Caco-2 (cell line): Measurements from ENCODE around the gene XPO1. TPM values are rescaled to one million over a fixed set of nuclear protein-coding genes. Genes with fewer than 3 reads are reported as not detected.

ENCODE experiments used
- BruUV-seq: library from RNA; stranded (reverse); fragments of 400-500 nt; replicated peaks from 2 replicates; lab custom pipeline; 2021; lab: Mats Ljungman, UMichigan
- CTCF ChIA-PET: fragments of 300-600 bp; sonication (Branson Sonifier 250); formaldehyde crosslinking; loops from one replicate; lab custom pipeline; 2022; ENCODE audit warnings: antibody characterized with exemption; lab: Charles Lee
- POLR2A ChIA-PET: fragments of 300-600 bp; sonication (Branson Sonifier 250); formaldehyde crosslinking; loops from one replicate; lab custom pipeline; 2022; ENCODE audit warnings: antibody characterized with exemption; lab: Charles Lee
- DNase-seq, 2 experiments: peaks; one replicate each; pipeline versions ENCODE4 v3.0.0 to v3.0.0-alpha.2; 2020 to 2022
- H3K27me3 ChIP-seq: replicated peaks from 2 replicates; pipeline ENCODE4 v1.6.0; 2011; ENCODE audit warnings: low read length; ENCODE audit not compliant: control insufficient read depth, insufficient read depth
- H3K36me3 ChIP-seq: 2 replicates; pipeline ENCODE4 v1.5.1; 2011; ENCODE audit warnings: low read length; ENCODE audit not compliant: control insufficient read depth, insufficient read depth
- H3K4me1 ChIP-seq: fragments of 250-450 bp; sonication (Bioruptor Pico); 2 replicates; pipeline ENCODE4 v1.5.1; 2020; ENCODE audit warnings: mild to moderate bottlenecking
- H3K4me3 ChIP-seq: 2 replicates; pipeline ENCODE4 v1.5.1; 2011; ENCODE audit warnings: low read depth, mild to moderate bottlenecking, control low read depth, low read length
- H3K9me3 ChIP-seq: fragments of 250-450 bp; sonication (Bioruptor Pico); 2 replicates; pipeline ENCODE4 v1.5.1; 2020; ENCODE audit warnings: mild to moderate bottlenecking, moderate library complexity
- H3K27ac Mint-ChIP-seq: one replicate; pipeline ENCODE4 v1.8.0; 2022; ENCODE audit warnings: mixed read lengths; ENCODE audit not compliant: unreplicated experiment
- H3K27me3 Mint-ChIP-seq: one replicate; pipeline ENCODE4 v1.8.0; 2022; ENCODE audit warnings: mixed read lengths; ENCODE audit not compliant: insufficient read depth, unreplicated experiment
- H3K36me3 Mint-ChIP-seq: one replicate; pipeline ENCODE4 v1.8.0; 2022; ENCODE audit warnings: mild to moderate bottlenecking, mixed read lengths; ENCODE audit not compliant: insufficient read depth, unreplicated experiment
- H3K4me1 Mint-ChIP-seq: one replicate; pipeline ENCODE4 v1.8.0; 2022; ENCODE audit warnings: low read depth, mixed read lengths; ENCODE audit not compliant: unreplicated experiment
- H3K4me3 Mint-ChIP-seq: one replicate; pipeline ENCODE4 v1.8.0; 2022; ENCODE audit warnings: mild to moderate bottlenecking, moderate library complexity, mixed read lengths; ENCODE audit not compliant: unreplicated experiment
- H3K9me3 Mint-ChIP-seq: one replicate; pipeline ENCODE4 v1.8.0; 2022; ENCODE audit warnings: mixed read lengths; ENCODE audit not compliant: unreplicated experiment
- CTCF ChIP-seq, 2 experiments: fragments of 200-600 bp in 1 of 2; IDR thresholded peaks; 1 replicate in 1 of 2; 2 replicates in 1 of 2; pipeline versions ENCODE4 v1.5.1 to v1.8.0; 2011 to 2022; ENCODE audit warnings: antibody characterized with exemption in 1 of 2, control low read depth in 1 of 2, inconsistent platforms in 1 of 2, low read depth in 1 of 2, low read length in 1 of 2, mild to moderate bottlenecking in 1 of 2, moderate library complexity in 1 of 2; ENCODE audit not compliant: insufficient read depth in 1 of 2, severe bottlenecking in 1 of 2, unreplicated experiment in 1 of 2
- intact Hi-C: fragments of 100-400 bp; cut with micrococcal nuclease; formaldehyde crosslinking; loops from one replicate; pipeline ENCODE4 v1.10.0; 2022; ENCODE audit not compliant: unreplicated experiment
- total RNA-seq: library from RNA; stranded (reverse); gene quantifications from 2 replicates; pipeline ENCODE4 v1.2.3, GENCODE V29; 2022

Gene XPO1
- total RNA-seq, 1 experiment from 2014 or later: 218 TPM

- H3K9me3 Mint-ChIP-seq: no peaks in the 10 kb centered on the region
- H3K4me3 Mint-ChIP-seq: no peak overlapping the region
- no peaks in the 10 kb centered on the region for H3K36me3 Mint-ChIP-seq
- H3K4me1 ChIP-seq: no peaks in the 10 kb centered on the region
- H3K27me3 ChIP-seq: no peaks in the 10 kb centered on the region
- DNase-seq: no peak
- no peak for TF ChIP-seq CTCF (IDR thresholded peaks at IDR 0.05; ENCODE audit: insufficient read depth in 1 of 2, low read depth in 1 of 2, low read length in 1 of 2, severe bottlenecking in 1 of 2, unreplicated experiment in 1 of 2)
- H3K36me3 ChIP-seq: no peaks in the 10 kb centered on the region
- H3K9me3 ChIP-seq: no peaks in the 10 kb centered on the region
- no TSS peak for BruUV-seq
- no peaks in the 10 kb centered on the region for H3K27me3 Mint-ChIP-seq
- no peaks in the 10 kb centered on the region for H3K4me1 Mint-ChIP-seq
- intact Hi-C loops: no loop called here
- CTCF ChIA-PET: interaction anchor here (0.9 kb wide), 1 partner anchor 92 kb away, joined by 3 read pairs; no protein-coding TSS in a partner anchor
- no peak overlapping the region for H3K27ac Mint-ChIP-seq
- POLR2A ChIA-PET: no interaction called here
- no peak overlapping the region for H3K4me3 ChIP-seq
Measured at GRCh38 chr2:61566566-61566965, 28.4 kb upstream of the XPO1 start.

- no peak overlapping the region for H3K4me3 Mint-ChIP-seq
- intact Hi-C loops: no loop called here
- CTCF ChIA-PET: no interaction called here
Measured at GRCh38 chr2:61562615-61563014, 24.5 kb upstream of the XPO1 start.

GRCh38 chr2:61558160-61558559 is 20.0 kb upstream of the XPO1 start:
- H3K4me1 Mint-ChIP-seq: no peaks in the 10 kb centered on the region
- Histone ChIP-seq H3K9me3 (no peaks in the 10 kb centered on the region), H3K4me1 (no peaks in the 10 kb centered on the region), H3K27me3 (no peaks in the 10 kb centered on the region), H3K36me3 (no peaks in the 10 kb centered on the region), H3K4me3 (no peak overlapping the region)
- H3K4me3 Mint-ChIP-seq: no peak overlapping the region
- no peak overlapping the region for H3K27ac Mint-ChIP-seq
- no peaks in the 10 kb centered on the region for H3K9me3 Mint-ChIP-seq
- intact Hi-C loops: no loop called here
- H3K27me3 Mint-ChIP-seq: no peaks in the 10 kb centered on the region
- ChIA-PET CTCF (no interaction called here), POLR2A (no interaction called here)
- H3K36me3 Mint-ChIP-seq: no peaks in the 10 kb centered on the region
- DNase-seq: no peak
- TF ChIP-seq CTCF (IDR thresholded peaks at IDR 0.05; ENCODE audit: insufficient read depth in 1 of 2, low read depth in 1 of 2, low read length in 1 of 2, severe bottlenecking in 1 of 2, unreplicated experiment in 1 of 2): no peak
- BruUV-seq: no TSS peak

More at GRCh38 chr2:61562615-61563014, 24.5 kb upstream of the XPO1 start:
- Histone ChIP-seq H3K9me3 (no peaks in the 10 kb centered on the region), H3K4me1 (no peaks in the 10 kb centered on the region), H3K27me3 (no peaks in the 10 kb centered on the region), H3K4me3 (no peak overlapping the region), H3K36me3 (no peaks in the 10 kb centered on the region)
- Mint-ChIP-seq H3K27ac (no peak overlapping the region), H3K9me3 (no peaks in the 10 kb centered on the region), H3K4me1 (no peaks in the 10 kb centered on the region), H3K27me3 (no peaks in the 10 kb centered on the region), H3K36me3 (no peaks in the 10 kb centered on the region)
- BruUV-seq: no TSS peak
- no peak for DNase-seq
- no peak for TF ChIP-seq CTCF (IDR thresholded peaks at IDR 0.05; ENCODE audit: insufficient read depth in 1 of 2, low read depth in 1 of 2, low read length in 1 of 2, severe bottlenecking in 1 of 2, unreplicated experiment in 1 of 2)
- POLR2A ChIA-PET: no interaction called here
